HEK293T (cell line): ENCODE measurements around the gene CPED1.

ENCODE experiments used
- CTCF ChIA-PET: fragments of 350-600 bp; formaldehyde crosslinking; extraction: SDS; loops from one replicate; lab custom pipeline; 2021; ENCODE audit warnings: antibody characterized with exemption, inconsistent platforms; lab: Yijun Ruan, JAX
- POLR2A ChIA-PET: fragments of 350-600 bp; formaldehyde crosslinking; extraction: SDS; loops from one replicate; lab custom pipeline; 2020; ENCODE audit warnings: antibody characterized with exemption, inconsistent platforms; lab: Yijun Ruan, JAX
- DNase-seq: peaks from one replicate; pipeline ENCODE4 v3.0.0; 2012; ENCODE audit warnings: mixed read lengths; ENCODE audit errors: extremely low spot score
- ARNT ChIP-seq: fragments of 450-650 bp; IDR thresholded peaks from 2 replicates; pipeline ENCODE4 v1.6.1; 2017; ENCODE audit warnings: mild to moderate bottlenecking
- BHLHE40 ChIP-seq: fragments of 450-650 bp; IDR thresholded peaks from 2 replicates; pipeline ENCODE4 v1.6.1; 2016; ENCODE audit warnings: mild to moderate bottlenecking, moderate library complexity, borderline replicate concordance
- CTBP1 ChIP-seq: fragments of 450-650 bp; IDR thresholded peaks from 2 replicates; pipeline ENCODE4 v1.6.1; 2016; ENCODE audit warnings: borderline replicate concordance
- ELF4 ChIP-seq: fragments of 450-650 bp; IDR thresholded peaks from 2 replicates; pipeline ENCODE4 v1.6.1; 2017; ENCODE audit warnings: antibody characterized with exemption
- FOXA1 ChIP-seq: fragments of 450-650 bp; IDR thresholded peaks from 2 replicates; pipeline ENCODE4 v1.6.1; 2016; ENCODE audit warnings: mild to moderate bottlenecking
- FOXK2 ChIP-seq: fragments of 450-650 bp; IDR thresholded peaks from 2 replicates; pipeline ENCODE4 v1.6.1; 2016; ENCODE audit warnings: mild to moderate bottlenecking
- FOXM1 ChIP-seq: fragments of 450-650 bp; IDR thresholded peaks from 2 replicates; pipeline ENCODE4 v1.6.1; 2017; ENCODE audit warnings: mild to moderate bottlenecking, borderline replicate concordance
- HDGF ChIP-seq: fragments of 450-650 bp; IDR thresholded peaks from 2 replicates; pipeline ENCODE4 v1.6.1; 2017; ENCODE audit warnings: antibody characterized with exemption, borderline replicate concordance
- L3MBTL2 ChIP-seq: fragments of 450-650 bp; conservative IDR thresholded peaks from 2 replicates; pipeline ENCODE4 v1.6.1; 2016; ENCODE audit warnings: mild to moderate bottlenecking
- LEF1 ChIP-seq: fragments of 450-650 bp; IDR thresholded peaks from 2 replicates; pipeline ENCODE4 v1.6.1; 2017; ENCODE audit warnings: mild to moderate bottlenecking, borderline replicate concordance
- NFRKB ChIP-seq: fragments of 450-650 bp; IDR thresholded peaks from 2 replicates; pipeline ENCODE4 v1.6.1; 2016; ENCODE audit warnings: mild to moderate bottlenecking, moderate library complexity
- PKNOX1 ChIP-seq: fragments of 450-650 bp; IDR thresholded peaks from 2 replicates; pipeline ENCODE4 v1.6.1; 2016
- SP1 ChIP-seq: fragments of 450-650 bp; IDR thresholded peaks from 2 replicates; pipeline ENCODE4 v1.6.1; 2017
- SUZ12 ChIP-seq: fragments of 450-650 bp; IDR thresholded peaks from 2 replicates; pipeline ENCODE4 v1.6.1; 2016; ENCODE audit warnings: mild to moderate bottlenecking
- TARDBP ChIP-seq: fragments of 450-650 bp; IDR thresholded peaks from 2 replicates; pipeline ENCODE4 v1.6.1; 2016
- ZNF384 ChIP-seq: fragments of 450-650 bp; IDR thresholded peaks from 2 replicates; pipeline ENCODE4 v1.6.1; 2016

The CPED1 gene

GRCh38 chr7:121301446-121302213, 313.1 kb downstream of the CPED1 start:
- ChIA-PET POLR2A (no interaction called here), CTCF (no interaction called here)
- no peak for DNase-seq
- no peak for TF ChIP-seq ZNF384
- peak; percentile 58 for TF ChIP-seq L3MBTL2
- no peak for TF ChIP-seq NFRKB
- no peak for TF ChIP-seq CTBP1
- no peak for TF ChIP-seq ELF4
- TF ChIP-seq FOXK2 = no peak
- no peak for TF ChIP-seq ARNT

- CTCF ChIA-PET = no interaction called here
- DNase-seq = no peak
- POLR2A ChIA-PET = no interaction called here
- TF ChIP-seq FOXA1 (no peak), CTBP1 (no peak), ELF4 (no peak), LEF1 (no peak), L3MBTL2 (no peak), TARDBP (no peak), FOXM1 (no peak)
These were observed 313.8 kb downstream of the CPED1 start for GRCh38 chr7:121302214-121302745.

- POLR2A ChIA-PET = no interaction called here
- TF ChIP-seq FOXA1 (no peak), NFRKB (no peak)
- CTCF ChIA-PET = no interaction called here
- DNase-seq = no peak
These were observed 315.1 kb downstream of the CPED1 start for GRCh38 chr7:121303422-121304101.

GRCh38 chr7:121304102-121304658, 315.7 kb downstream of the CPED1 start:
- DNase-seq = no peak
- POLR2A ChIA-PET = no interaction called here
- TF ChIP-seq SP1 (no peak), ELF4 (no peak), LEF1 (no peak)
- CTCF ChIA-PET = no interaction called here

GRCh38 chr7:121305109-121305508, 316.6 kb downstream of the CPED1 start:
- CTCF ChIA-PET = no interaction called here
- POLR2A ChIA-PET = no interaction called here

GRCh38 chr7:121306565-121306964, 318.1 kb downstream of the CPED1 start:
- no peak for DNase-seq
- ChIA-PET POLR2A (no interaction called here), CTCF (no interaction called here)
- no peak for TF ChIP-seq PKNOX1
- no peak for TF ChIP-seq L3MBTL2
- TF ChIP-seq HDGF = no peak

More at GRCh38 chr7:121305109-121305508, 316.6 kb downstream of the CPED1 start:
- no peak for DNase-seq
- no peak for TF ChIP-seq ZNF384
- TF ChIP-seq SUZ12 = no peak

- TF ChIP-seq SP1 = no peak
- TF ChIP-seq HDGF = no peak
- no peak for TF ChIP-seq NFRKB
- TF ChIP-seq FOXM1 = no peak
- TF ChIP-seq CTBP1 = no peak
- TF ChIP-seq FOXK2 = no peak
- no peak for TF ChIP-seq L3MBTL2
- TF ChIP-seq TARDBP = no peak
- TF ChIP-seq BHLHE40 = no peak
- no peak for TF ChIP-seq LEF1
- no peak for TF ChIP-seq SUZ12
- TF ChIP-seq ZNF384 = no peak
- no peak for TF ChIP-seq ARNT
- TF ChIP-seq PKNOX1 = no peak
- DNase-seq = no peak
- CTCF ChIA-PET = no interaction called here
- POLR2A ChIA-PET = no interaction called here
These were observed 318.6 kb downstream of the CPED1 start for GRCh38 chr7:121307021-121307574.
